ENCODE results near the gene PRIM2.
"Not testable (repeated sequence)": the region's sequence is repeated elsewhere in the genome, so short reads cannot be mapped to it uniquely, and the experiment has no call there.

Gene PRIM2

DNA sequence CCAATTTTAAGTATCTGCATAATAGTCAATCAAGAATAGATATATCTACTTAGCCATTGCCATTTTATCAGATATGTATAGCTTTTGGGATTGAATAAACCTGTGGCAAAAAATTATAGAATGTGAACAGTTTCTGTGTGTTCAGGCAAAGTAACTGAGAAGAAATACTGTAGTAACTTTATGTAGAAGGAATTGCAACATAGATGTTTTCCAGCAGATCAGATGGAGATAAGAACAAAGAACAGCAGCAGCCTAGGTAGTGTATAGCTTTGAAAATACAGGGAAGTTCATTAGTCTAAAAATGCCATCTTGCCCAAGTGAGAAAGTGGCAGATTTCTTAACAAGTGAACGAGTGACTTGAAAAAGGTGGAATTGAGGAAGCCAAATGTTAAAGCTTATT is 197.7 kb downstream of the PRIM2 start:
- DNase-seq = not testable (repeated sequence)

GRCh38 chr6:57515845-57516244 is 198.4 kb downstream of the PRIM2 start:
- DNase-seq = not testable (repeated sequence)

GRCh38 chr6:57516776-57517175 is 199.3 kb downstream of the PRIM2 start:
- DNase-seq = not testable (repeated sequence)

DNA sequence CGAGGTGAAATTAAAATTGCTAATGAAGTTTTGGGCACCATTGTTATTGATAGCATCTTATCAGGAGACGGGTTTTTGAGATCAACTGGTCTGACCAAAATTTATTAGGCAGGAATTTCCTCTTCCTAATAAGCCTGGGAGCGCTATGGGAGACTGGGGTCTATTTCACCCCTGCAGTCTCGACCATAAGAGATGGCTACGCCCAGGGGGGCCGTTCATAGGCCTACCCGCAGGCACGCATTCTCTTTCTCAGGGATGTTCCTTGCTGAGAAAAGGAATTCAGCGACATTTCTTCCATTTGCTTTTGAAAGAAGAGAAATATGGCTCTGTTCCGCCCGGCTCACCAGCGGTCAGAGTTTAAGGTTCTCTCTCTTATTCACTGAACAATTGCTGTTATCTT is 201.8 kb downstream of the PRIM2 start:
- DNase-seq = not testable (repeated sequence)

DNA sequence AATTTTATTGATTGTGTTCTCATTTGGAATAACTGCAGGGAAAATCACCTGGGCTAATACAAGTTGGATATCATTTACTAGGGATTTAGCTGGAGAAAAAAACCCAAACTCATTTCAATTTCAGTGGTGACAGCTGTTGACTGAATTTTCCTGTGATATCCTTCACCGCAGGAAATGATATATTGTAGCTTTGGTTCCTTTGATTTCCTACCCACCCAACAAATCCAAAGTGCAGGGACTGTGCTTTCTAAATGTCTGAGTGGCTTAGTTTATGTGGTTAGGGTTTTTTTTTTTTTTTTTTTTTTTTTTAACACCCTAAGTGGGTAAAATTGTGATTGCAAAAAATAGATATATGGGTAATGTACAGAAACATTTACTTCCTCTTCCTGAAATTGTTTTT is 203.7 kb downstream of the PRIM2 start:
- DNase-seq = not testable (repeated sequence)

GRCh38 chr6:57523221-57523620 is 205.8 kb downstream of the PRIM2 start:
- DNase-seq = not testable (repeated sequence)

- DNase-seq = not testable (repeated sequence)
Observed at GRCh38 chr6:57529755-57530154, 212.3 kb downstream of the PRIM2 start.

DNA sequence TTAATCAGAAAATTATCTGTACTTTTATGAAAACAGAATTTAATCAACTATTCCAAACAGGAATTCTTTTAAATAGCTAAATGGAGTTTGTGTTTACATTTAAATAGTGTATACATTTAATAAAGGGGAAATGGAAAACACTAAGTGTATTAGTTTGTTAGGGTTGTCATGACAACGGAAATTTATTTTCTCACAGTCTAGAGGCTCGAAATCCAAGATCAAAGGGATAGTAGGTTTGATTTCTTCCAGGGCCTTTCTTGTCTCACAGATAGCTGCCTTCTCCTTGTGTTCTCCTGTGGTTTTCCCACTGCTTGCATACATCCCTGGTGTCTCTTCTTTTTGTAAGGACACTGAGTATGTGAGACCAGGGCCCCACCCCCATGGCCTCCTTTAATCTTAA is 215.2 kb downstream of the PRIM2 start:
- not testable (repeated sequence) for DNase-seq

DNA sequence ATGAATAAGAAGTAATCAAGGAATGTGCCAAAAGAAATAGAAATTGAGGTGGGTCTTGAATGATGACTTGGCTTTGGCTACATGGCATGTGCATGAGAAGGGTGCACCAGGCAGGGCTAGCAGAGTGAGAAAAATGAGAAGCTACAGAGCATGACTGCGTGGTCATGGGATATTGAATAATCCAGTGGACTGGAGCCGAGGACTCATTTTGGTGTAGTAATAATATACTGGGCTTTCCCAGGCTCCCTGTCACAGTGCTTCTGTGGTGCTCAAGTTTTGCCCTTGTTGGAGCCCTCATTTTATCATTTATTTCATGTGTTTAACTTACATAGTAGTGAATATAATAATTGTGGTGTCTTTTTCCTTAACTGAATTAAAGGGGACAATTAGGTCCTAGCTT is 217.7 kb downstream of the PRIM2 start:
- DNase-seq = not testable (repeated sequence)

DNA sequence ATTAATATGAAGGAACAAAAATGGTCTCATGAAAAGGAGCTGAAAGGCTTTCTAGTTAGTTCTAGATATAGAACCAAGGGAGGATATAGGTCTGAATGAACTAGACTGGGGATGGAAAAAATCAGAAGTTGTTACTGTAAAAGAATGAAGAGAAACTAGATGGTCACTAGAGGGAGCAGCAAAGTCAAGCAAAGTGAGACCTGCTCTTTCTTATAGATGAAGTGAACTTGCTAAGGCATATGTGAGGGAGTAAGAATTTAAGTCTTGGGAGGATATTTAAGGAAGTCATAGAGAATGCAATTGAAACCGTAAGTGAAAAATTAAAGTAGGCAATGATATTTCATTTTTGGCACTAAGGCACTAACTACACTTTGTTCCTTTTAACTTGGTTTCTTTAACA is 218.6 kb downstream of the PRIM2 start:
- DNase-seq = not testable (repeated sequence)

DNA sequence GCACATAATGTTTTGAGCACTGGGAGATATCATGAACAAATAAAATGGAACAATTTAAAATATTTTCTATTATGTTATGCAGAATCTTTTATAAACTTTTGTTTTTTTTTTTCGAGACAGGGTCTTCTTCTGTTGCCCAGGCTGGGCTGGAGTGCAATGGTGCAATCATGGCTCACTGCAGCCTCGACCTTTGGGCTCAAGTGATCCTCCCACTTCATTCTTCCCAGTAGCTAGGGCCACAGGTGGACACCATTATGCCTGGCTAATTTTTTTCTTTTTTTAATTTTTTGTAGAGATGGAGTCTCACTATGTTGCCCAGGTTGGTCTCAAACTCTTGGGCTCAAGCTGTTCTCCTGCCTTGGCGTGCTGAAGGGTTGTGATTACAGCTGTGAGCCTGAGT is 220.5 kb downstream of the PRIM2 start:
- not testable (repeated sequence) for DNase-seq

DNA sequence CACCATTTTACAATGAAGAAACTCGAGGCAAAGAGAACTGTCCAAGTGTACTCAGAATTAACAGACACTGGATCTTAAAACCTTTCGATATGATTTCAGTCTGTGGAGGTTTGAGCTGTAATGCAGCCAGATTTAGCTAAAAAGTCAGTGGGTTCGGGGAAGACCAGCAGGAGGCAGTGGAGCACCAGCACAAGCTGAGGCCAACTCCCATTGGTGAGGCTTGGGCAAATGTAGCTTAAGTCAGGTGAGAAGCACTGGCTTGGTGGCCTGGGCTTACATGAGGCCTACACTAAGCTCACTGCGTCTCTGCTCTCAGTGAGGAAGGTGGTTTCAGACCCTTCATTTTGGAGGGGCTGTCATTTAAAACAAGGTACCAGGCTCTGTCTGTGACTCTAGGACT is 234.5 kb downstream of the PRIM2 start:
- DNase-seq = not testable (repeated sequence)

DNA sequence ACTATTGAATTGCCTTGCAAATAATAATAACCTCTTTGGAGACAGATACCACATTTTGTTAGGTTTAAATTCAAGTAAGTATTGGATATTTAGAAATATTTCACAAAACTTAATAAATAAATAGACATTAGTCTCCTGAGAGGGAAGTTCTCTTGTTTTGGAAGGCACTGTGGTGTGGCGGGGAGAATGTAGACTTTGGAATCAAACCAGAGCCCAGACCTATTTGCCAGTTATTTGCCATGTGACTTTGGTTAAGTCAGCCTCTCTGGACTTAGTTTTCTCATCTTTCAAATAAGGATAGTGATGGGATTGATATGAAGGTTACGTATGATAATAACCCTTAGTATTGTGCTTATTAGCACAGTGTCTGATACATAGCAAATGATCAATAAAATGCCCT is 240.4 kb downstream of the PRIM2 start:
- not testable (repeated sequence) for DNase-seq

- DNase-seq = not testable (repeated sequence)
Observed at GRCh38 chr6:57559170-57559569, 241.7 kb downstream of the PRIM2 start.

DNA sequence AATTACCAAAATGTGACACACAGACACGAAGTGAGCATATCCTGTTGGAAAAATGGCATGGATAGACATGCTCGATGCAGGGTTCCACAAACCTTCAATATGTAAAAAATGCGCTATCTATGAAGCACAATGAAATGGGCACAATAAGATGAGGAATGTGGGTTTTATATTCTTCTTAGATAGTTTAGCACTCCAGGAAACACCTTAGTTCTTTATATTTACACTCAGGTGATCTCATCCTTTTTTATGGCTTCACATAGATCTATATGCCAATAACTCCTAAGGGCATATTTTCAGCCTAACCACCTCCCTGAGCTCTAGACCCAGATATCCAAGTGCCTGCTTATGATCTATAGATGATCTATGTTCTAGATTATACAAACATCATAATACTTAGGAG is 244.8 kb downstream of the PRIM2 start:
- DNase-seq = not testable (repeated sequence)

- not testable (repeated sequence) for DNase-seq
Observed at GRCh38 chr6:57572119-57572518, 254.7 kb downstream of the PRIM2 start.

DNA sequence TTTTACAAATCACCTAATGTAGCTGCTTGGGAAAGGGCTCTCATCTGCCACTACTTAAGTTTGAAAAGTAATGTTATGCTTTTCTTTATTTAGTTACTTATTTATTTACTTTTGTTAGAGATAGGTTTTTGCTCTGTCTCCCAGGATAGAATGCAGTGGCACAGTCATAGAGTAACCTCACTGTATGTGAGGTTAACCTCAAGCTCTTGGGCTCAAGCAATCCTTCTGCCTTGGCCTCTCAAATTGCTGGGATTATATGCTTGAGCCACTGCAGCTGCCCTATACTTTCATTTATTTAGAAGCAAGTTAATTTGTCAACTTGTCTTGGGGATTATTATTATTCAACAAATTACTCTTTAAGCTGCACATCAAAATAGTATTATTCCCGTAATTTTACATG is 255.4 kb downstream of the PRIM2 start:
- not testable (repeated sequence) for DNase-seq

DNA sequence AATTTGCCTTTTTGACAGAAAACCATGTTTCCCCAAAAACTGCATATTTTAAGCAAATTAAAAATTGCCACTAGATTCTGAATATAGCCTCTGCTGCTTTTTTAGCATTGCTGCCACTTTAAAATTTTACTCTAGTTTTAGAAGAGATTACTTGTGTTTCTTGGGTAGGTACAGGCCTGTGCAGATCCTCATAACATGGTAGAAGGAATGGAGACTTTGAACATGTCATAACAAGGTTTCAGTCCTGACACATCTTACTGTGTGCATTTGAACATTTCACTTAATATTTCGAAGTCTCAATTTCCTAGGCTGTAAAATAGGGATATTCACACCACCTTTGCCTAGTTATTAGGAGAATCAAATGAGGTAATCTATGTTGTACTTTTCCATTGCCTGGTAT is 259.6 kb downstream of the PRIM2 start:
- not testable (repeated sequence) for DNase-seq

DNA sequence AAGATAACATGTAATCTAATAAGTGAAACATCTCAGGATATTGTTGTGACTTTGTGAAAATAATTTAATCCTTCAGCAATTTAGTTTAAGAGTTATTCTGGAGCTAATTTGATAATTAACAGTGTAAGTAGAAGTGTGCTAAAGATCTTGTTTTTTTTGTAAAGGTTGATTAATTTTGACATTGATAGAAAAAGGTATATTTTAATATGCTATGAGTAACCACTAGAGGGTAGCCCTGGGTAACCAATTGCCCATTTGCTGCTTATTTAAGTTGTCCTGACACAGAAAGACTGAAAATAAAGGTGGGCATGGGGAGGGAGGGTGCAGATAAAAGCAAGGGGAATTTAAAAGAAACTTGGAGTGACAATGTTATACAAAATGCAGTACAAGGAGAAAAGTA is 262.1 kb downstream of the PRIM2 start:
- not testable (repeated sequence) for DNase-seq

GRCh38 chr6:57581586-57581985 is 264.2 kb downstream of the PRIM2 start:
- DNase-seq = not testable (repeated sequence)

DNA sequence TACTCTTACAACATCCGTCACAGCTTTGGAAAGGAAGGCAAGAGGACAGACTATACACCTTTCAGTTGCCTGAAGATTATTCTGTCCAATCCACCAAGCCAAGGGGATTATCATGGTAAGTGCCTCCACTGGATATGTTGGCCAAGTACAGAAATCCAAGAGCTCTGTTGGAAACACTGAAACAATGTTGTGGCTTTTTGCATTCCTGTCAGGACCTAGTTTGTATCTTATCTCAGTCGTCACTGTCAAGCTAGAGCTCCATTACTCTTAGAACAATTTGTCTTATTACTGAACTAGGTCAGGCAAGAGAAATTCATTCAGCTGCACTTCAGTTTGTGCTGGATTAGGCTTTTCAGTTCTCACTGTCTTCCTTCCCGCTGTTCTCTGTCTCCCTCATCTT is 283.7 kb downstream of the PRIM2 start:
- DNase-seq = not testable (repeated sequence)

DNA sequence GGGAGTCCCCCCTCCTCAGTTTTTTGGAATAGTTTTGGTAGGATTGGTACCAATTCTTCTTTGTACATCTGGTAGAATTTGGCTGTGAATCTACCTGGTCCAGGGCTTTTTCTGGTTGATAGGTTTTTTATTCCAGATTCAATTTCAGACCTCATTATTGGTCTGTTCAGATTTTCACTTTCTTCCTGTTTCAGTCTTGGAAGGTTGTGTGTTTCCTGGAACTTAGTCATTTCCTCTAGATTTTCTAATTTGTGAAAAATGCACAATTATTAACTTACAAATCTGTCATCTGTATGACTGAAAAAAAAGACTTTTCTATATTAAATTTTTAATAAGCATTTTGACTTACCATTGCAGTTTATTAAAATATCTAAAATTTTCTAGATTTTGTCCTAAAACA is 287.9 kb downstream of the PRIM2 start:
- not testable (repeated sequence) for DNase-seq

- not testable (repeated sequence) for DNase-seq
Observed at GRCh38 chr6:57606331-57606730, 288.9 kb downstream of the PRIM2 start.

GRCh38 chr6:57610612-57611011 is 293.2 kb downstream of the PRIM2 start:
- DNase-seq = not testable (repeated sequence)

GRCh38 chr6:57618959-57619358 is 301.5 kb downstream of the PRIM2 start:
- not testable (repeated sequence) for DNase-seq

DNA sequence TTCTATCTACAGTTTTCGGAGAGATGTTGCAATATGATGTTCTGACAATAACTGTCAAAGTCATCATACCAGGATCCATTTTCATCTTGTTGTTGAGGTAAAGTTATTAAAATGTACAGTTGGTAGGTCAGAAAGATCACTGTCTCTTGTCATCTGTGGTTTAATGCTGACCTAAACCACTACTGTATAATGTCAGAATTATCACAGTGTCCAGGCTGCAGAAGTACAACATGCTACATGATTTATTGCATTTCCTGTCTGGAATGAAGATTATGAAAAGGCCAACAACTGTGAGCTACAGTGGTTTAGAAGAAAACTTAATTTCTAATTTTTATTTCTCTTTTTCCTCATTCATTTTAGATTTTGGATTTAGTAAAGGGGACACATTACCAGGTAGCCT is 314.3 kb downstream of the PRIM2 start:
- DNase-seq = not testable (repeated sequence)
